SK-N-SH (cell line): Measurements from ENCODE around the gene DPM2.

Experiments used
- CHD2 ChIP-seq: fragments of 150-350 bp; IDR thresholded peaks from 2 replicates; pipeline ENCODE4 v1.6.1; 2018; ENCODE audit warnings: low read length; ENCODE audit not compliant: partially characterized antibody
- EZH2phosphoT487 ChIP-seq: fragments of 200-600 bp; sonication (generic); IDR thresholded peaks from 2 replicates; pipeline ENCODE4 v1.6.1; 2017; ENCODE audit warnings: low read depth, mixed run types, mild to moderate bottlenecking, antibody characterized with exemption, moderate library complexity, borderline replicate concordance
- NFIC ChIP-seq: IDR thresholded peaks from 2 replicates; pipeline ENCODE4 v1.4.0; 2012; ENCODE audit warnings: borderline replicate concordance
- POLR2AphosphoS5 ChIP-seq: IDR thresholded peaks from 2 replicates; pipeline ENCODE4 v1.6.1; 2012; ENCODE audit warnings: low read depth, low read length
- RXRA ChIP-seq: IDR thresholded peaks from 2 replicates; pipeline ENCODE4 v1.4.0; 2012; ENCODE audit warnings: low read depth, mild to moderate bottlenecking, borderline replicate concordance
- SIN3A ChIP-seq: IDR thresholded peaks from 2 replicates; pipeline ENCODE4 v1.6.1; 2012; ENCODE audit warnings: low read depth, mild to moderate bottlenecking, low read length, moderate library complexity, borderline replicate concordance
- TF ChIP-seq, protein P1 (sequence below): fragments of 200-600 bp; sonication (generic); IDR thresholded peaks from 2 replicates; pipeline ENCODE4 v1.6.1; 2017; ENCODE audit warnings: antibody characterized with exemption, mild to moderate bottlenecking, moderate library complexity
- TF ChIP-seq, protein P2 (sequence below): IDR thresholded peaks from 2 replicates; pipeline ENCODE4 v1.4.0; 2012; ENCODE audit warnings: low read depth, borderline replicate concordance
- TF ChIP-seq, protein P3 (sequence below): IDR thresholded peaks from 2 replicates; pipeline ENCODE4 v1.6.1; 2012; ENCODE audit warnings: mild to moderate bottlenecking, low read depth, low read length, moderate library complexity

DNA sequence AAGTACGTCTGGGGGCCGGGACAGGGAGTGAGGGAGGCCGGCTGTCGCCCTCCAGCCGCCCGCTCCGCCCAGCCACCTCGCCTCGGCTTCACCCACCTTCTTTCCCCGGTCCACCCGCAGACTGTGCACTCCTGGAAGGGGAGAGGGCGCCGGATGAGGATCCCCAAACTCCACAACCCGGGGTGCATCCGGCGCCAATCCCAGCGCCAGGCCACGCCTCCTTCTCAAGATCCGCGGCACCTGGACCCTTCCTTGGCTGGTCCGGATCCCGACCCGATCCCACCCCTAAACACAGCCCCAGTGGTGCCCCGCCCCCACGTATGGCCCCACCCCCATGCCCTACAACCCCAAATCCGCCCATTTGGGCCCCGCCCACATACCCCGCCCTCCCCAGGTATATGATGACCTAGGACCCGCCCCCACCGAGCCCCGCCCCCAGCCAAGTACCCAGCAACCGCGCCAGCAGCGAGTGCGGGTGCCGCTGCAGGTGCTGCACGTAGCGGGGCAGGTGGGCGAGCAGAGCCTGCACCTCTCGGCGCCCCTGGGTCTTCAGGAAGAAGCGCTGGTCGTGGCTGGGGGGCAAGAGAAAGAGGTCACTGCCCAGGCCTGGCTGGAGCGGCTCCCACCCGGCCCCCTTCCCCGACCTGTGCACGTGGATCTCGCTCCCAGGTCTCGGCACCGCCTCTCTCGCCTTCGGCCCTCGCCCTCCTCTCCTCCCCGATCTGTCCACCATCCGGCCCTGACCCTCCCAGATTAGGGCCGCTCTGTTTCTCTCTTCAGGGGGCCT, 10.3 kb downstream of the DPM2 start:
- TF ChIP-seq, protein P1, sequence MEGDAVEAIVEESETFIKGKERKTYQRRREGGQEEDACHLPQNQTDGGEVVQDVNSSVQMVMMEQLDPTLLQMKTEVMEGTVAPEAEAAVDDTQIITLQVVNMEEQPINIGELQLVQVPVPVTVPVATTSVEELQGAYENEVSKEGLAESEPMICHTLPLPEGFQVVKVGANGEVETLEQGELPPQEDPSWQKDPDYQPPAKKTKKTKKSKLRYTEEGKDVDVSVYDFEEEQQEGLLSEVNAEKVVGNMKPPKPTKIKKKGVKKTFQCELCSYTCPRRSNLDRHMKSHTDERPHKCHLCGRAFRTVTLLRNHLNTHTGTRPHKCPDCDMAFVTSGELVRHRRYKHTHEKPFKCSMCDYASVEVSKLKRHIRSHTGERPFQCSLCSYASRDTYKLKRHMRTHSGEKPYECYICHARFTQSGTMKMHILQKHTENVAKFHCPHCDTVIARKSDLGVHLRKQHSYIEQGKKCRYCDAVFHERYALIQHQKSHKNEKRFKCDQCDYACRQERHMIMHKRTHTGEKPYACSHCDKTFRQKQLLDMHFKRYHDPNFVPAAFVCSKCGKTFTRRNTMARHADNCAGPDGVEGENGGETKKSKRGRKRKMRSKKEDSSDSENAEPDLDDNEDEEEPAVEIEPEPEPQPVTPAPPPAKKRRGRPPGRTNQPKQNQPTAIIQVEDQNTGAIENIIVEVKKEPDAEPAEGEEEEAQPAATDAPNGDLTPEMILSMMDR = no peak
- TF ChIP-seq SIN3A (no peak), RXRA (no peak), POLR2AphosphoS5 (no peak), NFIC (no peak), EZH2phosphoT487 (no peak), CHD2 (no peak)
- TF ChIP-seq, protein P2, sequence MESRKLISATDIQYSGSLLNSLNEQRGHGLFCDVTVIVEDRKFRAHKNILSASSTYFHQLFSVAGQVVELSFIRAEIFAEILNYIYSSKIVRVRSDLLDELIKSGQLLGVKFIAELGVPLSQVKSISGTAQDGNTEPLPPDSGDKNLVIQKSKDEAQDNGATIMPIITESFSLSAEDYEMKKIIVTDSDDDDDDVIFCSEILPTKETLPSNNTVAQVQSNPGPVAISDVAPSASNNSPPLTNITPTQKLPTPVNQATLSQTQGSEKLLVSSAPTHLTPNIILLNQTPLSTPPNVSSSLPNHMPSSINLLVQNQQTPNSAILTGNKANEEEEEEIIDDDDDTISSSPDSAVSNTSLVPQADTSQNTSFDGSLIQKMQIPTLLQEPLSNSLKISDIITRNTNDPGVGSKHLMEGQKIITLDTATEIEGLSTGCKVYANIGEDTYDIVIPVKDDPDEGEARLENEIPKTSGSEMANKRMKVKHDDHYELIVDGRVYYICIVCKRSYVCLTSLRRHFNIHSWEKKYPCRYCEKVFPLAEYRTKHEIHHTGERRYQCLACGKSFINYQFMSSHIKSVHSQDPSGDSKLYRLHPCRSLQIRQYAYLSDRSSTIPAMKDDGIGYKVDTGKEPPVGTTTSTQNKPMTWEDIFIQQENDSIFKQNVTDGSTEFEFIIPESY = no peak
- TF ChIP-seq, protein P3, sequence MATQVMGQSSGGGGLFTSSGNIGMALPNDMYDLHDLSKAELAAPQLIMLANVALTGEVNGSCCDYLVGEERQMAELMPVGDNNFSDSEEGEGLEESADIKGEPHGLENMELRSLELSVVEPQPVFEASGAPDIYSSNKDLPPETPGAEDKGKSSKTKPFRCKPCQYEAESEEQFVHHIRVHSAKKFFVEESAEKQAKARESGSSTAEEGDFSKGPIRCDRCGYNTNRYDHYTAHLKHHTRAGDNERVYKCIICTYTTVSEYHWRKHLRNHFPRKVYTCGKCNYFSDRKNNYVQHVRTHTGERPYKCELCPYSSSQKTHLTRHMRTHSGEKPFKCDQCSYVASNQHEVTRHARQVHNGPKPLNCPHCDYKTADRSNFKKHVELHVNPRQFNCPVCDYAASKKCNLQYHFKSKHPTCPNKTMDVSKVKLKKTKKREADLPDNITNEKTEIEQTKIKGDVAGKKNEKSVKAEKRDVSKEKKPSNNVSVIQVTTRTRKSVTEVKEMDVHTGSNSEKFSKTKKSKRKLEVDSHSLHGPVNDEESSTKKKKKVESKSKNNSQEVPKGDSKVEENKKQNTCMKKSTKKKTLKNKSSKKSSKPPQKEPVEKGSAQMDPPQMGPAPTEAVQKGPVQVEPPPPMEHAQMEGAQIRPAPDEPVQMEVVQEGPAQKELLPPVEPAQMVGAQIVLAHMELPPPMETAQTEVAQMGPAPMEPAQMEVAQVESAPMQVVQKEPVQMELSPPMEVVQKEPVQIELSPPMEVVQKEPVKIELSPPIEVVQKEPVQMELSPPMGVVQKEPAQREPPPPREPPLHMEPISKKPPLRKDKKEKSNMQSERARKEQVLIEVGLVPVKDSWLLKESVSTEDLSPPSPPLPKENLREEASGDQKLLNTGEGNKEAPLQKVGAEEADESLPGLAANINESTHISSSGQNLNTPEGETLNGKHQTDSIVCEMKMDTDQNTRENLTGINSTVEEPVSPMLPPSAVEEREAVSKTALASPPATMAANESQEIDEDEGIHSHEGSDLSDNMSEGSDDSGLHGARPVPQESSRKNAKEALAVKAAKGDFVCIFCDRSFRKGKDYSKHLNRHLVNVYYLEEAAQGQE = no peak
